Measurements from ENCODE around the gene FAM83B.

The FAM83B gene

DNA sequence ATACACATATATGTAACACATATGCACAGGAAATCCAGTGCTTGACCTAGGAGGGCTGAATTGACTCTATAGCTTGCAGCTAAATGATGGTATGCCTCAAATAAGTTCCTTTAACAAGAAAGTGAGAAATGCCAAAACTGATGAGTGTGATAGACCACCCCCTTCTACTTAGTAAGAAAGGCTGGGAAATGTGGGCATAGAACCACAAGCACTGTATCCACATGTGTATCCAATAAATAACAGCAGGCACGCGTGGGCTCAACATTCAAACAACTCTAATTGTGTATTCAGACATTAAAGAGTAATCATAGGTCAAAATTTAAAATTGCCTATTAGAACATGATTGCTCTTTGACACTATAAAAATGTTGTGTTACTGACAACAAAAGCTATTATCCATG, 54.1 kb downstream of the FAM83B start:
- no peak for DNase-seq (ENCODE audit: low read depth)
- no peak overlapping the region for H3K4me3 ChIP-seq (ENCODE audit: control insufficient read depth, low read depth, low read length)
- TF ChIP-seq, protein P1, sequence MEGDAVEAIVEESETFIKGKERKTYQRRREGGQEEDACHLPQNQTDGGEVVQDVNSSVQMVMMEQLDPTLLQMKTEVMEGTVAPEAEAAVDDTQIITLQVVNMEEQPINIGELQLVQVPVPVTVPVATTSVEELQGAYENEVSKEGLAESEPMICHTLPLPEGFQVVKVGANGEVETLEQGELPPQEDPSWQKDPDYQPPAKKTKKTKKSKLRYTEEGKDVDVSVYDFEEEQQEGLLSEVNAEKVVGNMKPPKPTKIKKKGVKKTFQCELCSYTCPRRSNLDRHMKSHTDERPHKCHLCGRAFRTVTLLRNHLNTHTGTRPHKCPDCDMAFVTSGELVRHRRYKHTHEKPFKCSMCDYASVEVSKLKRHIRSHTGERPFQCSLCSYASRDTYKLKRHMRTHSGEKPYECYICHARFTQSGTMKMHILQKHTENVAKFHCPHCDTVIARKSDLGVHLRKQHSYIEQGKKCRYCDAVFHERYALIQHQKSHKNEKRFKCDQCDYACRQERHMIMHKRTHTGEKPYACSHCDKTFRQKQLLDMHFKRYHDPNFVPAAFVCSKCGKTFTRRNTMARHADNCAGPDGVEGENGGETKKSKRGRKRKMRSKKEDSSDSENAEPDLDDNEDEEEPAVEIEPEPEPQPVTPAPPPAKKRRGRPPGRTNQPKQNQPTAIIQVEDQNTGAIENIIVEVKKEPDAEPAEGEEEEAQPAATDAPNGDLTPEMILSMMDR (IDR thresholded peaks at IDR 0.05; ENCODE audit: control insufficient read depth, insufficient read depth, low read depth, low read length, missing control alignments): no peak

DNA sequence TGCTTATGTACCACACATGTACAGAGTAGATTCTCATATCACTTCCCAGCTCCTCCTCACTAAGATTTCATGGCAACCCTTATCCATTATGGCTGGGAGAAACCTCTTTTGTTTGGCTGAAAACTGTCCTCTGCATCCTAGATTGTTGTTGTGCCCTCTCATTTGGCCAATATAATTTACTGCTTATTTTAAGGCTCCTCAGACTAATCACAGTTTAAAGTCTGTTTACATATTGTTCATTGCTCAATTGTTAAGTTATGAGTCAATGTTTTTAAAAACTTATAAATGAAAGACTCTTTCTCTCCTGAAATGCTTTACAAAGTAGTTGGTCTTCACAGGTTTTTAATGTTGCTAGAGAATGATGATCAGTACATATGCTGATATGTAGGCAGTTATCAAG, 57.3 kb downstream of the FAM83B start:
- no peak overlapping the region for H3K4me3 ChIP-seq (ENCODE audit: control insufficient read depth, low read depth, low read length)
- no peak for DNase-seq (ENCODE audit: low read depth)
- TF ChIP-seq, protein P1 (IDR thresholded peaks at IDR 0.05; ENCODE audit: control insufficient read depth, insufficient read depth, low read depth, low read length, missing control alignments): no peak

DNA sequence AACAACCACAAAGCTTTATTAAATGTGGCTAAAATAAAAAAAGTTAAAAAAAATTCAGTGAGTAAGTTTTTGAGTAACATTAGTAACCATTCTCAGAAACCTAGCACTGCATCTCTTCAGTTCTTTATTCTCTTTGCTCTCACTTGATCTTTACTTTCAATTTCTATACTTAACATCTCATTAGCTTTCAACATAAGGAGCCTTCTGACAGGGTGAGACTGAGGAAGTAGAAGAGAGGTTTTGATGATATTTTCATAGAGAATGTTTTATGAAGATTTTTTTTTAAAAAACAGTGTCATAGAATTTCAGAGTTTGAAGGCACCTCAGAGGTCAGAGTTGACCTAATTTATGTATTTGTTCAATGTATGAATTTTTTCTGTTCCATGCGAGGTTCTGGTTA, 60.8 kb downstream of the FAM83B start:
- no peak for DNase-seq (ENCODE audit: low read depth)
- no peak overlapping the region for H3K4me3 ChIP-seq (ENCODE audit: control insufficient read depth, low read depth, low read length)
- TF ChIP-seq, protein P1 (IDR thresholded peaks at IDR 0.05; ENCODE audit: control insufficient read depth, insufficient read depth, low read depth, low read length, missing control alignments): no peak

DNA sequence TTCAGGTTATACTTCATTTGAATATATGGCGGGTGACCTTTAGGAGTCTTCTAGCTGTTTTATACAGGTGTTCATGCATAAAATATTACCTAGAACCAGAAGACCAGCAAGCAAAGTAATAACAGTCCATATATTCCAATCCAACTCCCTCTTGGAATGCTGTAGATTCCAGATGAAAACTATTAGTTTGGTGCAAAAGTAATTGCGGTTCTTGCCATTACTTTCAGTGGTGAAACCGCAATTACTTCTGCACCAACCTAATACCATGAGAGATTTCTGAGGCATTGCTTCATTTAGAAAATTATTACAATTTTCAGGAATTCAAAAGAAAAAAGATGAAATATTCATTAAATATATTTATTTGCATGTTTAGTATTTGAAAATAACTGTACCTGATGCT, 62.6 kb downstream of the FAM83B start:
- TF ChIP-seq, protein P1 (IDR thresholded peaks at IDR 0.05; ENCODE audit: control insufficient read depth, insufficient read depth, low read depth, low read length, missing control alignments): no peak
- no peak overlapping the region for H3K4me3 ChIP-seq (ENCODE audit: control insufficient read depth, low read depth, low read length)
- DNase-seq (ENCODE audit: low read depth): no peak

DNA sequence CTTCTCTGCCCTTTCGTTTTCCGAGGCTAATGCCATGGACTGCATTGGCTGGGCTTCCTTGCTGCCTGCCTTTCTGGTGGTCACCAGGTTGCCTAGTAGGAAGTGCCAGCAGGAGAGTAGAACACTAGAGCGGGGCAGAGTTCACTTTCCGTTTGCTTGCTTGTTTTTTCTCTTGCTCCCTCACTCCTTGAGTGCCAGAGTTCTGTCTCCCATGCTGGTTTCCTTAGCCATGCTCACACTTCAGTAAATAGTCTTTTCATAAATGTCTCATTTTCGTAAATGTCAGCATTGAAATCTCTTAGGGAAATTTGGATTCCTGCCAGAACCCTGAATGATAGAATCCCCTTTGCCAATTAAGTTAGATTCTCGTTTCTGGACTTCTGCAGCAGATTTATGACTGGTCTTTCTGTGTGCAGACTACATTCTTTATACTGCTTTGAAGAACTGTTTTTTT, 63.9 kb downstream of the FAM83B start:
- DNase-seq (ENCODE audit: low read depth): no peak
- TF ChIP-seq, protein P1 (IDR thresholded peaks at IDR 0.05; ENCODE audit: control insufficient read depth, insufficient read depth, low read depth, low read length, missing control alignments): no peak
- no peak overlapping the region for H3K4me3 ChIP-seq (ENCODE audit: control insufficient read depth, low read depth, low read length)

DNA sequence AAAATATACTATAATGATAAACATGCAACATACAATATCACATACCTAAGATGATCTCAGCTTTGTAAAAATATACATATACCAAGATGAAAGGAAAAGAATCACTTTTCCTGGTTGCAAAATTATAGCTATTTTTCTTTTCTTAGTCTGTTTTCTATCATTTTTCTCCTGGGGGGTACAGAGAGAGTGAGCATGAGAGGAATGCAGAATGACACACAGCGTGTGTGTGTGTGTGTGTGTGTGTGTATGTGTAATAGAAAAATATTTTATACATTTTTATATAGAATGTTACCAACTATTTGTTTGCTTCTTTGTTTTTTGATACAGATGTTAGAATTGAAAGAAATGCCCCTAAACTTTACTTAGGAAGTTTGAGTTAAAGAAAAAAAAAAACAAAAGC, 64.3 kb downstream of the FAM83B start:
- TF ChIP-seq, protein P1 (IDR thresholded peaks at IDR 0.05; ENCODE audit: control insufficient read depth, insufficient read depth, low read depth, low read length, missing control alignments): no peak
- H3K4me3 ChIP-seq (ENCODE audit: control insufficient read depth, low read depth, low read length): no peak overlapping the region
- DNase-seq (ENCODE audit: low read depth): no peak

DNA sequence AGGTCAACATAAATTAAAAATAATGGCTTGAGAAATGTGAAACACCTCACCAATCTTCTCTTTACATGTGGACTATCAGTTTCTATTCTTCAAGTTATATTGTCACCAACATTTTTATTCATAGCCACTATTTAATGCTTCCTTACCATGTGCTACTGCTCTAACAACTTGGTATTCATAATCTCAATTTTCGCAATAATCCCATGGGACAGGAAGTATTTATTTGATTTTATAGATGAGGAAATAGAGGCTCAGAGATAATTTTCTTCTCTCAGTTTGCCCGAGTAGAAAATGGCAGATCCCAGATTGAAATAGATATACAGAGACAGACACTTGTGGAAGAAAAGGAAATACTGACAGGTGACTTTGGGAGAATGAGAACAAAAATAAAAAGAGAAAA, 66.6 kb downstream of the FAM83B start:
- H3K4me3 ChIP-seq (ENCODE audit: control insufficient read depth, low read depth, low read length): no peak overlapping the region
- DNase-seq (ENCODE audit: low read depth): no peak
- TF ChIP-seq, protein P1 (IDR thresholded peaks at IDR 0.05; ENCODE audit: control insufficient read depth, insufficient read depth, low read depth, low read length, missing control alignments): no peak
